COLO829 (cell line): ENCODE results near the gene KCNQ2.

Experiments
- DNase-seq: peaks from one replicate; pipeline ENCODE4 v3.0.0; 2012; ENCODE audit warnings: low spot score

The KCNQ2 gene

DNA sequence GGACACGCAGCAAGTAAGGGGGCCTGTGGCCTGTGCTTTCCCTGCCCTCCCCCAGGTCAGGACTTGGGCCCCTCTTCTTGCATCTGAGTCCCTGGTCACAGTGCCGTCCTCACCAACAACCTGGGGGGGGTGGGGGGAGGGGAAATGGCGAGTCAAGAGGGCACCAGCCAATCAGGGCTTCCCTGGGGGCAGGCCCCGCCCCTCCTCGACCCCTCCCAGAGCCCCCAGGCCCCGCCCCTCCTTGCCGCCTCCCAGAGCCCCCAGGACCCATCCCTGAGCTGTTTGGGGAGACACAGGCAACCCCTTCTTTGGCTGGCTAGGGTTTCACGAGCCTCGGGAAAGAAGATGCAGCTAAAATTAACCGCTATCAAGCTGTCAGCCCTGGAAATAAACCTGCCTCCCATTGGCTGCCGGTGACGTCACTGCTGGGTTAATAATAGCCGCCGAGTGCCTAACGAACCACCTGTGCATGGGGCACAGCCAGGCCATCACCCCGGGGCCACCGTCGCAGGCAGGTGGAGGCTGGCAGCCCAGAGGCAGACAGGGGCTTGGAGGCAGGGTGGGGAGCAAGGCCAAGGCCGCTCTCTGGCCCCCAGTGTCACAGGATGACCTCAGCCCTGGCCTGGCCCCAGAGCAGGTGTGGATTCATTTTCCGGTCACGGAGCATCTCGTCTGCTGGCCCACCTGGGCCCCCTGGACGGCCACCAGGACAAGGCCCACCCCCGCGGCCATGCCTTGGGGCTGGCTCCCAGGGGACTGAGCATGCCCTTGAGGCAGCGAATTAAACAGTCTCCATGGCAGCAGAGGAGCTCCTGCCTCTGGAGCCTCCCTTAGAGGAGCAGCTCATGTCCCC, 29.6 kb upstream of the KCNQ2 start:
- DNase-seq = no peak

DNA sequence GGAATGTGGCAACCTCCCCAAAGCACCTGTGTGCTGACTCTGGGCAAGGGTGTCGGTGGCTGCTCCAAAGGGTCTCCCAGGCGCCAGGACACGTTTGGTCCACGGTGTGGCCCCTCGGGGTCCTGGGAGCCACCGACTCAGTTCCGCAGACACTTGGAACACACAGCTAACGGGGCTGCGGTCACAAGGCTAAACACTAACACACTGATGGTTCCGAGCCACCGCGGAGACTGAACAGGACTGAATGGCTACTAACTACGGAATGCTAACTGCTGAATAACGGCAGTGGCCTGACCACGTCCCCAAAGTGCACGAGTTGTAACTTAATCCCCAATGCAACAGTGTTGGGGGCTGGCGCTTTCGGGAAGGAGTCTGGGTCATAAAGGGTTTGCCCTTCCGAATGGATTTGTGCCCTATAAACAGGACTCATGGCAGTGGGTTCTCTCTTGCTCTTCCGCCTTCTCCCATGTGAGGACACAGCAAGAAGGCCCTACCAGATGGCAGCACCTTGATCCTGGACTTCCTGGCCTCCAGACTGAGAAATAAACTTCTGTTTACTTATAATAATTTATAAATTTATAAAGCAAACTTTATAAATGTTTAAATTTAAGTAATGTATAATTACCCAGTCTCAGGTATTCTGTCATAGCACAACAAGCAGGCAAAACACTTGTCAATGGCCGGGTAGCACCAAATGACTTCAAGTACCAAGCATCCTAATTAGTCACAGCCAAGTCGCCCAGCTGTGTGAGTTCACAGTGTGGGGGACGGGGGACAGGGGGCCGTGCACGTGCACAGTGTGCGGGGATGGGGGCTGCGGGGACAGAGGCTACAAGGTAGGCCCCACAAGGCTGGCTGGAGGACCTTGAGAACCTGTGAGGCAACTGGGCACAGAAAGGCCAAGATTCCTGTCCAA, 28.7 kb upstream of the KCNQ2 start:
- no peak for DNase-seq

DNA sequence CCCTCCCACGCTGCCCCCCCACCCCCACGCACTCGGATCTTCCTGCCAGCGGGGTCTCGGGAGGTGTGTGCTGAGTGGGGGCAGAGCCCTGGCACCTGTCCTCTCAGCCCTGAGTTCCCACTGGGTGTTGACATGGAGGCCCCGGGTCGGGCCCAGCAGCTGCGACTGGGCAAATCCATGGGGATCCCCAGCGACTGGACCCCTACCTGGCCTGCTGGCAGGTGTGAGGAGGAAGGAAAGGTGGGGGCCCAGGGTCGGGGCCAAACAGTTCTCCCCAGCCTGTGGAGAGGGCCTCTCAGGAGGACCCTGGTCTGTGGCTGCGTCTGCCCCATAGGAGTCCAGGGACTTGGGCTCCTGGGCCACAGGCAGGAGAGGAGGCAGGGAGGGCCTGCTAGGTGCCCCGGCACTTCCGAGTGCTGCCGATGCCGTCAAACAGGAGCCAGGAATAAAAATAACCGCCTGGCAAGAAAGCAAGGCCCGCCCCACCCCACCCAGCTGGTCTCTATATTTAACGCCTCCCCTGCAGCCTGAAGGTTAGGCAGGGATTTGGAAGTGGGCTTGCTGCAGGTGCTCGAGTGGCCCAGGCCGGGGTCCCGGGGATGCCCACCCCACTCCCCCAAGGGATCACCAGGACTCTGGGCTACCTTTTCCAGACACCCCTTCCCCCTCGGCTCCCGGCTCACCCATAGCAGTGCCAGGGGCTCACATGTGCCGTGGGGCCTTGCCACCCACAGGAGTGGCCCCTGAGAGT, 27.9 kb upstream of the KCNQ2 start:
- DNase-seq = no peak

GRCh38 chr20:63499338-63499969, 27.0 kb upstream of the KCNQ2 start:
- no peak for DNase-seq

DNA sequence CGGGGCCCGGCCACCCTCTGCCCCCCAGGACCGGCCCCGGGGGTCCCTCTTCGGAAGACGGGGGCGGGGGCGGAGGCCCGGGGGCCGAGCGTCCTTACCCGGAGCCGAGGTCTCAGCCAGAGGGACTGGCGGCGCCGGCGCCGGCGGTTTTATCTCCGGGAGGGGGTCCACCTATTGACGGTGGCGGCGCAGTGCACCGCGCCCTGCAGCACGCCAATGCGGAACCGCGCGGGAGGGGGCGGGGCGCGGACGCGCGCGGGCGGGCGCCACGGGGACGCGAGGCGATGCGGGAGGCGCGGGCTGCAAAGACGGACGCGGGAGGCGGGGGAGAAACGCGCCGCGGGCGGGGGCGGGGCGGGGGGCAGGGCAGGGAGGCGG, 26.5 kb upstream of the KCNQ2 start, which contains the start of gene EEF1A2:
Gene EEF1A2, minus strand, starts transcription at position 124 of the 378 bp plus-strand sequence. CDS start 1,320 bp downstream, outside the sequence.
- no peak for DNase-seq

GRCh38 chr20:63497946-63498935, 25.8 kb upstream of the KCNQ2 start:
- DNase-seq = no peak

- DNase-seq = no peak
Observed at GRCh38 chr20:63497138-63497945, 24.9 kb upstream of the KCNQ2 start.

DNA sequence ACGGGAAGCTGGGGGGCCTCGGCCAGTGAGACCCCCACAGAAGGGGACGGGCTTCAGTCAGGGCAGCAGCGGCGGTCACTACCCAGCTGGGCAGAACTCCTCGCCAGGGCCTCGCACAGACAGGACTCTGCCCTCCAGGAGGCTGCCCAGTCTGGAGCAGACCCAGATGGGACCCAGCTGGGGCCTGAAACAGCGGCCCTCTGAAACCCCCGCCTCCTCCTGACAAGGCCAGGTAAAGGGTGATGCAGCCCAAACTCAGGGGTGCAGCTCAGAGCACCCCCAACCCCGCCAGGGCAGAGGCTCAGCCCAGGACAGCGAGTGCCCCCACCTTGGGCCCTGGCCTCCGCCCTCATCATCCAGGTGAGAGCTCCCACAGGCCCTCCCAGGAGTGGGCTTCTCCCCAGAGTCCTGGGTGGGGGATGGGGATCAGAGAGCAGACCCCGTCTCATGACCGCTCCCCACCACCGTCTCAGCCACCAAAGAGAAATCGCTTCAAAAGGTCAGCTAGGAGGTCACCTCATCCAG, 24.2 kb upstream of the KCNQ2 start:
- no peak for DNase-seq

GRCh38 chr20:63495741-63496595, 23.5 kb upstream of the KCNQ2 start:
- DNase-seq = peak; percentile 60

DNA sequence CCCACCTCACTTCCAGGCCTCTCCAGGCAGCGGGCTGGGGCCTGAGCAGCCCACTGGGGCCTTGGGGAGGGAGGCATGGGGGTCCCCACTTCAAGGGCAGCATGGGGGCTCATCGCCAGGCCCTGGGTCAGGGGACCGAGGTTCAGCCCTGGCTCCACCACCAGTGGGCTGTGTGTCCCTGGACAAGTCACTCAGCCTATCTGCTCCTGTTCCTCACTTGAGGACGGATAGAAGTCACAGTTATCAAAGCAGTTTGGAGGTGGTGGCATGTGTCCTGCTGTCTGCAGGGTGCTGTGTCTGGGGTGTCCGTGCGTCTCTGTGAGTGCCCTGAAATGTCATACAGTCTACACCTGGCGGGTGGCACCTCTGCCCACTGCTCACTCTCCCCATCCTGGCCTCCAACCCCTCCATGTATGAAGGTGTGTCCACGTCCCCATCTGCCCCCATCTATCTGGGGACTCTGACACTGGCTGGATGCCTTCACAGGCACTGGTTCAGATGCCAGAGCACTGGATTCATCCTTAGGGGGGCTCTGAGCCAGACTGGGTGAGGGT, 22.8 kb upstream of the KCNQ2 start:
- no peak for DNase-seq

- no peak for DNase-seq
Observed at GRCh38 chr20:63494420-63495166, 22.1 kb upstream of the KCNQ2 start.

GRCh38 chr20:63494084-63494419, 21.6 kb upstream of the KCNQ2 start:
- no peak for DNase-seq

DNA sequence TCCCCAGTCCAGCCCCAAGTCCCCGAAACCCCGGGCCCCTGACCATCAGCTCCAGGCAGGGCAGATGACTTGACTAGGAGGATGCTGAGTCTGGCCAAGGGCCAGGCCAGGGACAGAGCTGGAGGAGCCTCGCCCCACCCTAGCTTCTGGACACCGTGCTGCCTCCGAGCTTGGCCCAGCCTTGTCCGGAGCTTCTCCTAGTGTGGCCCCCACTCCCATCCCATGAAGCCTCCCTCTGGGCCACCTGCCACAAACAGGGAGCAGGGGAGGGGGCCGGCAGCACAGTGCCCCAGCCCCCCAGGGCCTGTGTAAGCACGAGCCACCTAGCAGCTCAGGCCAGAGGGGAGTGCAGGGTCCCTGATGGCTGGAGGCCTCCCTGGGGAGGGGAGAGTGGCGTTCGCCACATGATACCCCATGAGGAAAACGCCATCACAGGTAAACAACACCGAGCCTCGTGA, 21.1 kb upstream of the KCNQ2 start:
- no peak for DNase-seq

- no peak for DNase-seq
Observed at GRCh38 chr20:63492982-63493381, 20.5 kb upstream of the KCNQ2 start.

DNA sequence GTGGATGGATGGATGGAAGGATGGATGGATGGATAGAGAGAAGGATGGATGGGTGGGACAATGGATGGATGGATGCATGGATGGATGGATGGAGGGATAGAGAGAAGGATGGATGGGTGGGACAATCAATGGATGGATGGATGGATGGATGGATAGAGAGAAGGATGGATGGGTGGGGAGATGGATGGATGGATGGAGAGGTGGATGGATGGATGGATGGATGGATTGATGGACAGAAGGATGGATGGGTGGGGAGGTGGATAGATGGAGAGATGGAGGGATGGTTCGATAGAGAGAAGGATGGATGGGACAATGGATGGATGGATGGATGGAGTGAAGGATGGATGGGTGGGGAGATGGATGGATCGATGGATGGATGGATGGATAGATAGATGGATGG, 20.1 kb upstream of the KCNQ2 start:
- no peak for DNase-seq

DNA sequence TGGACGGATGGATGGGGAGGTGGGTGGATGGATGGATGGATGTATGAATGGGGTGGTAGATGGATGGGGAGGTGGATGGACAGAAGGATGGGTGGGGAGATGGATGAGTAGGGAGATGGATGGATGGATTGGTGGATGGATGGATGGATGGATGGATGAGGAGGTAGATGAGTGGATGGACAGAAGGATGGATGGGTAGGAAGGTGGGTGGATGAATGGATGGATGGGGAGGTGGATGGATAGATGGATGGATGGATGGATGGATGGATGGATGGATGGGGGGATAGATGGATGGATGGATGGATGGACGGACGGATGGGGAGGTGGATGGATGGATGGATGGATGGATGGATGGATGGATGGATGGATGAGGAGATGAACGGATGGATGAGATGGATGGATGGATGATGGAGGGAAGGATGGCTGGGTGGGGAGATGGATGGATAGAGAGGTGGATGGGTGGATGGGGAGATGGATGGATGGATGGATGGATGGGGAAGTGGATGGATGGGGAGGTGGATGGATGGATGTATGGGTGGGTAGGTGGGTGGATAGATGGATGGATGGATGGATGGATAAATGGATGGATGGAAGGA, 19.3 kb upstream of the KCNQ2 start:
- no peak for DNase-seq

GRCh38 chr20:63491078-63491477, 18.6 kb upstream of the KCNQ2 start:
- no peak for DNase-seq
